DMS153 (cell line): ENCODE results near the gene PPP1R1C.
"Not testable (repeated sequence)": the region's sequence is repeated elsewhere in the genome, so short reads cannot be mapped to it uniquely, and the experiment has no call there.

Experiments used
- DNase-seq: peaks from one replicate; lab custom pipeline; 2025; lab: John Stamatoyannopoulos, UW

PPP1R1C gene

GRCh38 chr2:182015334-182016109, 29.9 kb downstream of the PPP1R1C start:
- no peak for DNase-seq

GRCh38 chr2:182018218-182018617, 32.6 kb downstream of the PPP1R1C start:
- no peak for DNase-seq

- no peak for DNase-seq
These were observed 34.1 kb downstream of the PPP1R1C start for GRCh38 chr2:182019731-182020130.

GRCh38 chr2:182020286-182021070, 34.8 kb downstream of the PPP1R1C start:
- no peak for DNase-seq

GRCh38 chr2:182023235-182023634, 37.6 kb downstream of the PPP1R1C start:
- DNase-seq, result no peak

GRCh38 chr2:182030875-182031274, 45.2 kb downstream of the PPP1R1C start:
- not testable (repeated sequence) for DNase-seq

GRCh38 chr2:182031956-182032355, 46.3 kb downstream of the PPP1R1C start:
- DNase-seq, result no peak

GRCh38 chr2:182033449-182033848, 47.8 kb downstream of the PPP1R1C start:
- no peak for DNase-seq

GRCh38 chr2:182038576-182038975, 52.9 kb downstream of the PPP1R1C start:
- DNase-seq, result no peak

GRCh38 chr2:182043021-182043420, 57.4 kb downstream of the PPP1R1C start:
- no peak for DNase-seq

- no peak for DNase-seq
These were observed 58.2 kb downstream of the PPP1R1C start for GRCh38 chr2:182043861-182044260.

- no peak for DNase-seq
These were observed 61.9 kb downstream of the PPP1R1C start for GRCh38 chr2:182047544-182047943.

GRCh38 chr2:182048088-182048487, 62.4 kb downstream of the PPP1R1C start:
- DNase-seq, result no peak

- no peak for DNase-seq
These were observed 63.0 kb downstream of the PPP1R1C start for GRCh38 chr2:182048621-182049020.

- no peak for DNase-seq
These were observed 63.9 kb downstream of the PPP1R1C start for GRCh38 chr2:182049372-182050148.

GRCh38 chr2:182050333-182051135, 64.9 kb downstream of the PPP1R1C start:
- no peak for DNase-seq

- no peak for DNase-seq
These were observed 70.3 kb downstream of the PPP1R1C start for GRCh38 chr2:182055993-182056392.

- DNase-seq, result no peak
These were observed 71.3 kb downstream of the PPP1R1C start for GRCh38 chr2:182057002-182057401.

GRCh38 chr2:182058056-182058455, 72.4 kb downstream of the PPP1R1C start:
- no peak for DNase-seq

- DNase-seq, result no peak
These were observed 76.1 kb downstream of the PPP1R1C start for GRCh38 chr2:182061739-182062138.

GRCh38 chr2:182062329-182062972, 76.8 kb downstream of the PPP1R1C start:
- DNase-seq, result no peak
